GM12873 (cell line): ENCODE data around the gene OPA3.

Experiments used
- TF ChIP-seq, protein P1 (sequence below): IDR thresholded peaks from 2 replicates; pipeline ENCODE4 v1.5.1; 2012; ENCODE audit warnings: low read depth, mild to moderate bottlenecking, moderate library complexity, low read length, control low read depth; ENCODE audit not compliant: insufficient read depth; ENCODE audit errors: missing control alignments

The OPA3 gene

DNA sequence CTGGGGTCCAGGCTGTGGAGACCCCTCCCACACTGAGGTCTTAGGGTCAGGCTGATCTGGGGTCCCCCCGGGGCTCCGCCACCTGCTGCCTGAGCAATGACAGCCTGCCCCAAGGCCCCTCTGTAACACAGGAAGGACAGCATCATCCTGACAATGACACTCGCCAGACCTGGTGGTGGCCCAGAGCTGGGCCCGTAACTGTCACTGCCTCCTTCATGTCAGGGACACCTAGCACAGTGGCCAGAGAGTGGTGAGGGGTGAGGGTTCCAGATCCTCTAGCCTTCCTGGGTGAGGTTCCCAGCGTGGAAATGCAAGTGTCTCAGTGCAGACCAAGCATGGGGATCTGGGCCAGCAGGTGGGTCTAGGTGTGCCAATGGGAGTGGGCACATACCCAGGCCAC, 27.8 kb downstream of the OPA3 start:
- TF ChIP-seq, protein P1, sequence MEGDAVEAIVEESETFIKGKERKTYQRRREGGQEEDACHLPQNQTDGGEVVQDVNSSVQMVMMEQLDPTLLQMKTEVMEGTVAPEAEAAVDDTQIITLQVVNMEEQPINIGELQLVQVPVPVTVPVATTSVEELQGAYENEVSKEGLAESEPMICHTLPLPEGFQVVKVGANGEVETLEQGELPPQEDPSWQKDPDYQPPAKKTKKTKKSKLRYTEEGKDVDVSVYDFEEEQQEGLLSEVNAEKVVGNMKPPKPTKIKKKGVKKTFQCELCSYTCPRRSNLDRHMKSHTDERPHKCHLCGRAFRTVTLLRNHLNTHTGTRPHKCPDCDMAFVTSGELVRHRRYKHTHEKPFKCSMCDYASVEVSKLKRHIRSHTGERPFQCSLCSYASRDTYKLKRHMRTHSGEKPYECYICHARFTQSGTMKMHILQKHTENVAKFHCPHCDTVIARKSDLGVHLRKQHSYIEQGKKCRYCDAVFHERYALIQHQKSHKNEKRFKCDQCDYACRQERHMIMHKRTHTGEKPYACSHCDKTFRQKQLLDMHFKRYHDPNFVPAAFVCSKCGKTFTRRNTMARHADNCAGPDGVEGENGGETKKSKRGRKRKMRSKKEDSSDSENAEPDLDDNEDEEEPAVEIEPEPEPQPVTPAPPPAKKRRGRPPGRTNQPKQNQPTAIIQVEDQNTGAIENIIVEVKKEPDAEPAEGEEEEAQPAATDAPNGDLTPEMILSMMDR: no peak

DNA sequence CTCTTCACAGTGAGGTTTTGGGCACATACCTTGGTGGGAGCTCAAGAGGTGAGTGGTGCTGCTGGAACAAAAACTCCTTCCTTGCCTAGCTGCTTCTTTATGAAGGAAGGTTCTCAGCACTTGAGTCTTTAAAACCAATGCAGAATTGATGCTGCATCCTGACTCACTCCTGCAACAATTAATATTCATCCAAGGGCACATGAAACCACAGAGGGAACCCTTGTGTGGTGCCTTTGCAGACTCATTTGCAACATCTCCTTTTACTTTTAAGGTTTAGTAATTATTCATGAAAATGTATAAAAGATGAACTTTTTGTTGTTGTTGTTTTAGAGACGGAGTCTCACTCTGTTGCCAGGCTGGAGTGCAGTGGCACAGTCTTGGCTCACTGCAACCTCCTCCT, 30.1 kb downstream of the OPA3 start:
- TF ChIP-seq, protein P1: no peak

DNA sequence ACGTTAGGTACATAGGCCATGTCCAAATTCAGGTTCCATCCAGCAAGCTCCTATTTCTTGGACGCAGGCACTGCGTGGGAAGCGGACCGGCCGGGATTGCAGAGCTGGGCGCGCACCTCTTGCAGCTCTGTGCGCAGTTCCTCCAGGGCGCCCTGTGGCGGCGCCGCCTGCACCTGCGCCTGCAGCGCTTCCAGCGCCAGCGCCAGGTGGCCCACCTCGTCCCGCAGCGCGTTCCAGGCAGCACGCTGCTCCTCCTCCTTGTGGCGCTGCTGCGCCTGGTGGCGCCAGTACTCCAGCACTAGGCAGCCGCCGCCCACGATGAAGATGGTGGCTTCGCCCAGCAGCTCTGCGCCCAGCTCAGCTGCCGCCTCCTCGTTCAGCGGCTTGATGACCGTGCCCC, 31.1 kb downstream of the OPA3 start:
- TF ChIP-seq, protein P1: no peak

DNA sequence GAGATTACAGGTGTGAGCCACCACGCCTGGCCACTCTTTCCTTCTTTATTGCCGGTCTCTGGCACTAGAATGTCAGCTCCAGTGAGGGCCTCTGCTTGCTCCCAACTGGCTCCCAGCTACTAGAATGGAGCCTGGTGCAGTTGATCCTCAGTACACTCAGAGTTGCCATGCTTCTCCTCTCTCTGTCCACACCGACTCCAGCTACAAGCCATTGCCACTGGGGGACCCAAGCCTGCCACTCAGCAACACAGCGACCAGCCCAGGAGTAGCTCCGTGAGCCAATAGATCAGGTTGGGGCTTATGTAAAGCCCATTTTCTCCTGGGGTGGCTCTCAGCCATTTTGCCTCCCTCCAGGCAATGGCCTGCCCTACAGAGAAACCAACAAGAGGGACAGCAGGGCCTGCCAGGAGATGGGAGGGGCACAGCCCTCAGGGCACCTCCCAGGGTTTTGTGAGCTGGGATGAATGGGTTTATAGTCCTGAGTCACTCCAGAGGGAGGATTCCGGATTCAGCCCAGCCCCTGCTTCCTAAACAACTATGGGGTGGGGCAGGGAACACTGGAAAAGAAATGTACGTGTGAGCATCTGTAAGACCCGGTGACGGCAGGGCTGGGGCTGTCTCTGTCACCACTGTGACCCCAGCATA, 36.5 kb downstream of the OPA3 start:
- TF ChIP-seq, protein P1: no peak

DNA sequence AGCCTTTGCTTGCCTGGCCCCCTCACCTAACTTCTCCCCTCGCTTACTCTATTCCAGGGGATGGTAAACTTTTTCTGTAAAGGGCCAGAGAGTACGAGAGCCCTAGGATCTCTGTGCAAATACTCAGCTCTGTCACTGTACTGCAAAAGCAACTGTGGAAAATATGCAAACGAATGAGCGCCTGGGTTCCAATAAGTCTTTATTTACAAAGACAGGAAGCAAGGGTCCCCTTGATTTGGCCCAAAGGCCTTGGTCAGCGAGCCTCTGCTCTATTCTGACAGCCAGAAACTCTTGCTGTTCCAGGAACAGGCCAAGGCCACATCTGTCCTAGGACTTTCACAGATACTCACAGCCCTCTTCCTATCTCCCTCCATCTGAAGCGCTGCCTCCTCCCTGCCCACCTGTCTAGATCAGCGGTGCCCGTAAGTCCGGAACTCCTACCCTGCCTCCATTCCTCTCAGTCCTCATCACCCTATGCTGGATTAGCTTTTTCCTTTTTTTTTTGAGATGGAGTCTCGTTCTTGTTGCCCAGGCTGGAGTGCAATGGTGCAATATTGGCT, 37.3 kb downstream of the OPA3 start:
- TF ChIP-seq, protein P1: no peak

DNA sequence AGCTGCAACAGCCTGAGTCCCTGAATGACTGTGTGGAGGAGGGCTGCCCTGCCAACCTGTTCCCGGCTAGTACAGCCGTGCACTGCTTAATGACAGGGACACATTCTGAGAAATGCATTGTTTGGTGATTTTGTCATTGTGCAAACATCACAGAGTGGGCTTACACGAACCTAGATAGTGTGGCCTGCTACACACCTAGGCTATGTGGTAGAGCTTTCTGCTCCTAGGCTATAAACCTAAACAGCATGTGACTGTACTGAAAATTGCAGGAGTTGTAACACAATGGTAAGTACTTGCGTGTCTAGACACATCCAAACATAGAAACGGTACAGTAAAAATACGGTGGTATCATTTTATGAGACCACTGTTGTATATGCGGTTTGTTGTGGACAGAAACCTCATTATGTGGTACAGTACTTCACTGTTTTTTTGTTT, 42.4 kb downstream of the OPA3 start:
- TF ChIP-seq, protein P1: no peak

DNA sequence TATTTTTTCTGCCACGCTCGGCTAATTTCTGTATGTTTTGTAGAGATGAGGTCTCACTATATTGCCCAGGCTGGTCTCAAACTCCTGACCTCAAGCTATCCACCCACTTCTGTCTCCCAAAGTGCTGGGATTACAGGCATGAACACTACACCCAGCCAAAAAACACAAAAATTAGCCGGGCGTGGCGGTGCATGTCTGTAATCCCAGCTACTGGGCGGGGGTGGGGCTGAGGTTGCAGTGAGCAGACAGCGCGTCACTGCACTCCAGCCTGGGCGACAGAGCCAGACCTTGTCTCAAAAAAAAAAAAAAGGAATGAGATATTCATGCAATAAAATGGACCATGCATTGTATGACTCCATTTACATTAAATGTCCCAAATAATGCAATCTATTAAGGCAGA, 45.1 kb downstream of the OPA3 start:
- TF ChIP-seq, protein P1: no peak
